Measurements from ENCODE around the gene ILK. TPM values are rescaled to one million over a fixed set of nuclear protein-coding genes. Genes with fewer than 3 reads are reported as not detected.

The ILK gene
- total and polyA plus RNA-seq, 11 donors, result 177 to 288 (median 222) TPM

DNA sequence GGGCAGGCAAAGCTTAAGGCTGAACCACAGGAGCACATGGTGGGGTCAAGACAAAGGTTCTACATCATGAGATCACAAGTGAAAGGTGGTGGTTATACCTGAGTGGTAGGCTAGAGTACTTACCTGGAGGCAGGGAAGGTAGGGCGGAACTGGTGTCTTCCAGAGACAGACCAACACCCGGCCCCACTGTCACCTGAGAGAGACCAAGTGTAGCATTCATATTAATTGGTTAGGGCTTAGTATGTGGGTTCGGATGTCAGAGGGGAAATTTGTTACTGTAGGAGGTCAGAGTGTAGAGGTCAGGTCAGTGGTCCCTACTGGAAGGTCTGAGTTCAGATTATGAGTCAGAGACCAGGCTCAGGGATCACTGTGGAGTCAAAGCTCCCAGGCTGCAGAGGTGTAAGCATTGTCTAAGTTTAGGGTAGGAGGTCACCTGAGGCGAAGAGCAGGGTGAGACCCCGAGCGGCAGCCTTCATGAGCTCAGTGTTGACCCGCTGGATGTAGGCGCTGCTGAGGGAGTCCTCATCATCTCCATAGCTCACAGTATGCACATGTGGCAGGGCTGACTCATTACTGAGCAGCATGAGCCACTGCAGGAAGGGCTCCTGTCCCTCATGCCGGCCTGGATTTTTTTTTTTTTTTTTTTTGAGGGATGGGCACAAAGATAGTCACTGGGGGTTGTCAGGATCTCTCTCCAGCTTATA, 12.5 kb downstream of the ILK start:
- DNase-seq (no peak), ATAC-seq (no peak)
- Histone ChIP-seq H3K36me3 (peaks cover 0 to 47% (median 33%) of the 10 kb centered on the region in 9 donors), H3K27me3 (no peaks in the 10 kb centered on the region), H3K27ac (peak overlapping the region in 1 of 12 donors; percentile 98), H3K4me3 (no peak overlapping the region), H3K4me1 (peaks cover 0 to 66% (median 33%) of the 10 kb centered on the region in 12 donors), H3K9me3 (no peaks in the 10 kb centered on the region)
- intact Hi-C loops (cut with DNase I), result loop anchor here in 1 of 10 donors (5.0 kb wide), 1 partner anchor 66 kb away; the partner anchor contains the start of gene MRPL17
- 94 to 97% (median 95%) methylated on average over 9 of the region's 9 CpGs for WGBS, 4 donors
- TF ChIP-seq, protein P1, sequence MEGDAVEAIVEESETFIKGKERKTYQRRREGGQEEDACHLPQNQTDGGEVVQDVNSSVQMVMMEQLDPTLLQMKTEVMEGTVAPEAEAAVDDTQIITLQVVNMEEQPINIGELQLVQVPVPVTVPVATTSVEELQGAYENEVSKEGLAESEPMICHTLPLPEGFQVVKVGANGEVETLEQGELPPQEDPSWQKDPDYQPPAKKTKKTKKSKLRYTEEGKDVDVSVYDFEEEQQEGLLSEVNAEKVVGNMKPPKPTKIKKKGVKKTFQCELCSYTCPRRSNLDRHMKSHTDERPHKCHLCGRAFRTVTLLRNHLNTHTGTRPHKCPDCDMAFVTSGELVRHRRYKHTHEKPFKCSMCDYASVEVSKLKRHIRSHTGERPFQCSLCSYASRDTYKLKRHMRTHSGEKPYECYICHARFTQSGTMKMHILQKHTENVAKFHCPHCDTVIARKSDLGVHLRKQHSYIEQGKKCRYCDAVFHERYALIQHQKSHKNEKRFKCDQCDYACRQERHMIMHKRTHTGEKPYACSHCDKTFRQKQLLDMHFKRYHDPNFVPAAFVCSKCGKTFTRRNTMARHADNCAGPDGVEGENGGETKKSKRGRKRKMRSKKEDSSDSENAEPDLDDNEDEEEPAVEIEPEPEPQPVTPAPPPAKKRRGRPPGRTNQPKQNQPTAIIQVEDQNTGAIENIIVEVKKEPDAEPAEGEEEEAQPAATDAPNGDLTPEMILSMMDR (IDR thresholded peaks at IDR 0.05), result no peak
- TF ChIP-seq POLR2A (IDR thresholded peaks at IDR 0.05), result no peak

DNA sequence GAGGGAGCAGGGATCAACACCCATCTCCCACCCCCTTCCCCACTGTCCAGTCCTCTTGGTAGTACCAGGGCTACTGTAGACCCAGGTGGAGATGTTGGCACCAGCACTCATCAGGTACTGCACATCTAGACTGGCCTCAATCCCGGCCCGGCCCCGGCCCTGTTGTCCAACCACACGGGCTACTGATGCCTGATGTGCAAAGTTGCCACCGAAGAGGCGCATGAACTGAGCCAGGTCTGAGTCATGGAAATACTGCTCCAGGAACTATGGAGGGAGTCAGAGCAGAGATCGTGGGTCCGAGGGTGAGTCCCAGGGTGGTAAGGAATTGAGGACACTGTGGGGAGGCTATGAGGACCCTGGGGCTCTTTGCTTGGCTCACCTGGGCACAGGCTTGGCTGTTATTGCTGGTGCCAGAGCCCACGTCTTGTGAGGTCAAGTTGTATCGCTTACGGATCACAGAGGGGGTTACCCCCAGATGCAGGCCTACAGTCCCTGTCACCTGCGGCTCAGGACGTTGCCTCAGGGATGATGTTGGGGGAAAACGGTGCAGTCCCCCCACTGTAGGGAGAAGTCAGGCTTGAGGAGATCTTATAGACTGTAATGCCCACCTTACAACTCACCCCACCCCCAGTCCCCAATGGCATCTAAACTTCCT, 13.1 kb downstream of the ILK start:
- H3K4me1 ChIP-seq, result peaks cover 0 to 64% (median 28%) of the 10 kb centered on the region in 12 donors
- DNase-seq, result no peak
- H3K27ac ChIP-seq, result peak overlapping the region in 1 of 12 donors; percentile 83
- no peak for ATAC-seq
- H3K36me3 ChIP-seq, result peaks cover 0 to 42% (median 29%) of the 10 kb centered on the region in 9 donors
- TF ChIP-seq POLR2A (IDR thresholded peaks at IDR 0.05), result no peak
- TF ChIP-seq, protein P1 (IDR thresholded peaks at IDR 0.05), result no peak
- intact Hi-C loops (cut with DNase I), result loop anchor here in 1 of 10 donors (5.0 kb wide), 1 partner anchor 66 kb away; the partner anchor contains the start of gene MRPL17
- no peak overlapping the region for H3K4me3 ChIP-seq
- 88 to 96% (median 92%) methylated on average over 14 of the region's 14 CpGs for WGBS, 4 donors
- H3K9me3 ChIP-seq, result no peaks in the 10 kb centered on the region
- H3K27me3 ChIP-seq, result no peaks in the 10 kb centered on the region

DNA sequence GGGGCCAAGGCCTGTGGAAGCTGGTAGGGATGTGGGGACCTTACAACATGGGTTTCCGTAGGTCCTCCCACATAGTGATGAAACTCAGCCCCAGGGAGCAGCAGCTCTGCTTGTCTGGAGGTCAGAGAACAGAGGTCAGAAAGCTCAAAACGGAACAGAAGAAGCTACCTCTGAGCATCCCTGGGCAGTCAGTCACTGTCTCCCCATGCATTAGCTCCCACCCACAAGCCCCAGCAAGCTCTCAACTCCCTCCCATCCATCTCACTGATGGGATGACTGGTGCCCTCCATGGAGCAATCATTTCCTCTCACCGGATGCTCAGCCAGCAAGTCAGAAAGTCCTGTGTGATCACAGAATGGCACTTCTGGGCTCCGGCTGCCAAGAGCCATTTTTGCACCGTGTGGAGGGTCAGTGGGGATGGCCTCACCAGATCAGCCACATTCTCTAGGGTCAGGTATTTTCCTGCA, 13.8 kb downstream of the ILK start:
- peaks cover 0 to 63% (median 28%) of the 10 kb centered on the region in 12 donors for H3K4me1 ChIP-seq
- H3K4me3 ChIP-seq, result peak overlapping the region in 5 of 12 donors; percentile 67 to 80 (median 75)
- no peak for DNase-seq
- ATAC-seq, result no peak
- no peak for TF ChIP-seq POLR2A (IDR thresholded peaks at IDR 0.05)
- TF ChIP-seq, protein P1 (IDR thresholded peaks at IDR 0.05), result no peak
- 86 to 100% (median 89%) methylated on average over 2 to 5 of the region's 5 CpGs for WGBS, 4 donors
- peaks cover 0 to 42% (median 29%) of the 10 kb centered on the region in 9 donors for H3K36me3 ChIP-seq
- peak overlapping the region in 2 of 12 donors; percentile 83 to 94 for H3K27ac ChIP-seq
- intact Hi-C loops (cut with DNase I), result loop anchor here in 1 of 10 donors (5.0 kb wide), 1 partner anchor 65 kb away; the partner anchor contains the start of gene MRPL17
- no peaks in the 10 kb centered on the region for H3K9me3 ChIP-seq
- no peaks in the 10 kb centered on the region for H3K27me3 ChIP-seq

Data from heart left ventricle (tissue), 16 donors.